Activated CD4-positive, alpha-beta memory T cell treated with anti-CD3 and anti-CD28 coated beads, Interleukin-2, amount 10 ng/mL, durations not matched to agents 7 days and 5 days (primary cell): Measurements from ENCODE around the gene DGUOK. TPM values are rescaled to one million over a fixed set of nuclear protein-coding genes. Genes with fewer than 3 reads are reported as not detected.
A peak's percentile ranks its signal among the peaks of the same experiment; 100 is the strongest.

Experiments
- CTCF ChIA-PET: fragments of 350-600 bp; sonication (Branson Sonifier 250); formaldehyde crosslinking; loops from one replicate; lab custom pipeline; 2021; ENCODE audit warnings: antibody characterized with exemption, inconsistent platforms; lab: Charles Lee
- POLR2A ChIA-PET: fragments of 350-600 bp; sonication (Branson Sonifier 250); formaldehyde crosslinking; loops from one replicate; lab custom pipeline; 2021; ENCODE audit warnings: antibody characterized with exemption; lab: Charles Lee
- DNase-seq: peaks from one replicate; pipeline ENCODE4 v3.0.0-alpha.2; 2020
- H3K27ac Mint-ChIP-seq: one replicate; pipeline ENCODE4 v1.8.0; 2021; ENCODE audit warnings: mild to moderate bottlenecking, mixed read lengths
- H3K27me3 Mint-ChIP-seq: one replicate; pipeline ENCODE4 v1.8.0; 2021; ENCODE audit warnings: mixed read lengths
- H3K36me3 Mint-ChIP-seq: one replicate; pipeline ENCODE4 v1.8.0; 2021; ENCODE audit warnings: low read depth, mixed read lengths
- H3K4me1 Mint-ChIP-seq: one replicate; pipeline ENCODE4 v1.8.0; 2021; ENCODE audit warnings: mixed read lengths
- H3K4me3 Mint-ChIP-seq: one replicate; pipeline ENCODE4 v1.8.0; 2021; ENCODE audit warnings: mild to moderate bottlenecking, mixed read lengths
- H3K9me3 Mint-ChIP-seq: one replicate; pipeline ENCODE4 v1.8.0; 2021; ENCODE audit warnings: mixed read lengths
- total RNA-seq, 2 experiments: library from RNA; stranded (reverse); gene quantifications; one replicate each; pipeline ENCODE4 v1.2.3, GENCODE V29; 2021

DGUOK gene
- total RNA-seq, 2 experiments from 2014 or later: 75.6 to 76.3 TPM

- CTCF ChIA-PET: no interaction called here
- H3K27ac Mint-ChIP-seq: no peak overlapping the region
- peak overlapping the region; percentile 61 for H3K4me3 Mint-ChIP-seq
- peaks cover 54% of the 10 kb centered on the region for H3K4me1 Mint-ChIP-seq
- no peaks in the 10 kb centered on the region for H3K9me3 Mint-ChIP-seq
- H3K27me3 Mint-ChIP-seq: peaks cover 19% of the 10 kb centered on the region
- POLR2A ChIA-PET: interaction anchor here (1.1 to 2.9 kb wide), 4 partner anchors 11 to 139 kb away, joined by 3 to 14 read pairs (median 4); no protein-coding TSS in a partner anchor
- peak; percentile 36 for DNase-seq
- H3K36me3 Mint-ChIP-seq: peaks cover 2% of the 10 kb centered on the region
These were observed 54.7 kb downstream of the DGUOK start for GRCh38 chr2:73981081-73982001.

GRCh38 chr2:73982140-73982617 lies 55.5 kb downstream of the DGUOK start:
- H3K4me1 Mint-ChIP-seq: peaks cover 61% of the 10 kb centered on the region

GRCh38 chr2:73983322-73984202 lies 56.9 kb downstream of the DGUOK start:
- Mint-ChIP-seq H3K4me1 (peaks cover 70% of the 10 kb centered on the region), H3K9me3 (no peaks in the 10 kb centered on the region), H3K27ac (no peak overlapping the region), H3K36me3 (peaks cover 22% of the 10 kb centered on the region), H3K27me3 (peaks cover 19% of the 10 kb centered on the region), H3K4me3 (peak overlapping the region; percentile 58)
- no peak for DNase-seq
- CTCF ChIA-PET: no interaction called here
- POLR2A ChIA-PET: no interaction called here

More at GRCh38 chr2:73982140-73982617, 55.5 kb downstream of the DGUOK start:
- POLR2A ChIA-PET: interaction anchor here (1.6 kb wide), 1 partner anchor 19 kb away, joined by 4 read pairs; no protein-coding TSS in a partner anchor
- H3K27me3 Mint-ChIP-seq: peaks cover 19% of the 10 kb centered on the region
- DNase-seq: no peak
- H3K9me3 Mint-ChIP-seq: no peaks in the 10 kb centered on the region
- H3K4me3 Mint-ChIP-seq: no peak overlapping the region
- peaks cover 9% of the 10 kb centered on the region for H3K36me3 Mint-ChIP-seq
- CTCF ChIA-PET: interaction anchor here (0.6 kb wide), 1 partner anchor 169 kb away, joined by 3 read pairs; no protein-coding TSS in a partner anchor
- H3K27ac Mint-ChIP-seq: no peak overlapping the region

- Mint-ChIP-seq H3K27me3 (peaks cover 19% of the 10 kb centered on the region), H3K4me3 (peak within 1 kb of the TSS; percentile 71), H3K4me1 (peaks cover 68% of the 10 kb centered on the region), H3K9me3 (no peaks in the 10 kb centered on the region), H3K27ac (peak within 1 kb of the TSS; percentile 81), H3K36me3 (peaks cover 28% of the 10 kb centered on the region)
- ChIA-PET CTCF (no interaction called here), POLR2A (interaction anchor here (0.9 to 3.6 kb wide), 2 partner anchors 53 to 57 kb away, joined by 3 to 18 read pairs; partner anchors contain the start of gene DGUOK)
- DNase-seq: peak; percentile 31
These were observed 57.7 kb downstream of the DGUOK start, which contains the start of gene TET3 for GRCh38 chr2:73984203-73984921. TET3 (plus strand) TSS chr2:73984910; CDS start chr2:73986404, 1,494 bp downstream.

GRCh38 chr2:73984922-73985307 lies 58.2 kb downstream of the DGUOK start:
- Mint-ChIP-seq H3K4me3 (no peak overlapping the region), H3K27ac (no peak overlapping the region), H3K27me3 (peaks cover 19% of the 10 kb centered on the region), H3K9me3 (no peaks in the 10 kb centered on the region), H3K4me1 (peaks cover 68% of the 10 kb centered on the region), H3K36me3 (peaks cover 33% of the 10 kb centered on the region)
- CTCF ChIA-PET: no interaction called here
- POLR2A ChIA-PET: interaction anchor here (0.9 to 3.6 kb wide), 2 partner anchors 54 to 58 kb away, joined by 3 to 18 read pairs; partner anchors contain the start of gene DGUOK
- DNase-seq: peak; percentile 67

- Mint-ChIP-seq H3K36me3 (peaks cover 39% of the 10 kb centered on the region), H3K27ac (peak overlapping the region; percentile 81), H3K4me3 (peak overlapping the region; percentile 71), H3K9me3 (peaks cover under 1% of the 10 kb centered on the region), H3K27me3 (peaks cover 19% of the 10 kb centered on the region), H3K4me1 (peaks cover 64% of the 10 kb centered on the region)
- DNase-seq: peak; percentile 42
- ChIA-PET CTCF (interaction anchor here (1.4 to 2.2 kb wide), 4 partner anchors 15 to 193 kb away, joined by 3 to 10 read pairs (median 6); partner anchors contain the start of genes DGUOK and MOB1A), POLR2A (interaction anchor here (0.6 to 3.6 kb wide), 8 partner anchors 8 to 65 kb away, joined by 3 to 18 read pairs (median 4); partner anchors contain the start of gene DGUOK)
These were observed 58.8 kb downstream of the DGUOK start for GRCh38 chr2:73985308-73986084.

GRCh38 chr2:73986085-73986681 lies 59.5 kb downstream of the DGUOK start:
- Mint-ChIP-seq H3K36me3 (peaks cover 46% of the 10 kb centered on the region), H3K9me3 (peaks cover 4% of the 10 kb centered on the region), H3K4me3 (peak overlapping the region; percentile 71), H3K27me3 (peaks cover 18% of the 10 kb centered on the region), H3K4me1 (peaks cover 60% of the 10 kb centered on the region), H3K27ac (peak overlapping the region; percentile 81)
- ChIA-PET POLR2A (interaction anchor here (0.6 to 3.6 kb wide), 17 partner anchors 7 to 158 kb away, joined by 3 to 18 read pairs (median 4); partner anchors contain the start of genes DGUOK and STAMBP), CTCF (interaction anchor here (0.9 to 3.2 kb wide), 8 partner anchors 16 to 192 kb away, joined by 3 to 37 read pairs (median 6); partner anchors contain the start of genes DGUOK, MOB1A and STAMBP)
- DNase-seq: peak; percentile 53

GRCh38 chr2:73987109-73987947 lies 60.6 kb downstream of the DGUOK start:
- ChIA-PET POLR2A (interaction anchor here (0.7 to 3.6 kb wide), 19 partner anchors 9 to 160 kb away, joined by 3 to 18 read pairs (median 4); partner anchors contain the start of genes DGUOK and STAMBP), CTCF (interaction anchor here (0.8 to 3.2 kb wide), 12 partner anchors 13 to 192 kb away, joined by 3 to 37 read pairs (median 6); partner anchors contain the start of genes DGUOK, MOB1A and STAMBP)
- H3K27me3 Mint-ChIP-seq: peaks cover 12% of the 10 kb centered on the region
- H3K27ac Mint-ChIP-seq: peak overlapping the region; percentile 81
- H3K4me1 Mint-ChIP-seq: peaks cover 57% of the 10 kb centered on the region
- peak overlapping the region; percentile 71 for H3K4me3 Mint-ChIP-seq
- peaks cover 58% of the 10 kb centered on the region for H3K36me3 Mint-ChIP-seq
- peaks cover 9% of the 10 kb centered on the region for H3K9me3 Mint-ChIP-seq
- peak; percentile 55 for DNase-seq

GRCh38 chr2:73987948-73988700 lies 61.4 kb downstream of the DGUOK start:
- Mint-ChIP-seq H3K4me3 (peak overlapping the region; percentile 71), H3K4me1 (peaks cover 60% of the 10 kb centered on the region), H3K27me3 (peaks cover 6% of the 10 kb centered on the region), H3K36me3 (peaks cover 66% of the 10 kb centered on the region), H3K27ac (no peak overlapping the region), H3K9me3 (peaks cover 9% of the 10 kb centered on the region)
- DNase-seq: no peak
- POLR2A ChIA-PET: interaction anchor here (0.6 to 3.6 kb wide), 12 partner anchors 9 to 161 kb away, joined by 3 to 18 read pairs (median 4); partner anchors contain the start of gene DGUOK
- CTCF ChIA-PET: interaction anchor here (0.6 to 3.2 kb wide), 8 partner anchors 13 to 191 kb away, joined by 3 to 37 read pairs (median 7); partner anchors contain the start of genes MOB1A and STAMBP
